ENCODE measurements around the gene CD180.

DNA sequence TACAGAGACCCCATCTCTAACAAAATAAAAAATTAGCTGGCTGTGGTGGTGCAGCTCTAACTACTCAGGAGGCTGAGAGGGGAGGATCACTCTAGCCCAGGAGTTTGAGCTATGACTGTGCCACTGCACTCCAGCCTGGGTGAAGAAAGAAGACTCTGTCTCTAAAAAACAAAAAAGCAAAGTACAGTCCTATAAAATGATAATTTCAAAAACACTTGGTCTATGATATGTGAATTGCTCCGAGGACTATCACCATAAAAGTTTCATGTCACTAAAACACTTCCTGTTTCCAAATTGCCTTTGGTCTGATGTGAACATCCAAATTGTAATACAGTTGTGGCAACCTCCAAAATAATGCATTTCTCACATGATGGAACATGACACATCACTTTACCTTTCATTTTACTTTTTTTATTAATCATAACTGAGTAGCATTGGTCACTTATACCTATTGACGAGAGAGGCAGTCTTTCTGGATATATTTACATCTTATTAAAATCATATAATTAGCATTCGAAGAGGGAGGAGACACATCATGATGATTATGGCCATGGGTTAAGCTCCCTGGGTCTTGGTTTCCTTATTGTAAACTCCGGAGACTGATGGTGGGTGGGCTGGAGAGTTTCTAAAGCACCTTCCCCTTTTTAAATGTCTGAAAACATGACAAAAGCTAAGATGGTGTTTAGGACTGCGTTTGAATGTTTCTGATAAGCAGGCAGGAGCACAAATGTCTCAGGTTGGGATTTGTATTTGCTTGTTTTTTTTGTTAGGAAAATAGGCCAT, 25.8 kb upstream of the CD180 start:
- TF ChIP-seq CTCF (IDR thresholded peaks at IDR 0.05; ENCODE audit: low read depth, low read length) (no peak), EZH2phosphoT487 (IDR thresholded peaks at IDR 0.05; ENCODE audit: low read depth) (no peak)
